NCI-H1436 (cell line): Measurements from ENCODE around the gene PATL2.
"Not testable (repeated sequence)": the region's sequence is repeated elsewhere in the genome, so short reads cannot be mapped to it uniquely, and the experiment has no call there.

Experiments
- DNase-seq: peaks from one replicate; lab custom pipeline; 2025; lab: John Stamatoyannopoulos, UW

Gene PATL2

DNA sequence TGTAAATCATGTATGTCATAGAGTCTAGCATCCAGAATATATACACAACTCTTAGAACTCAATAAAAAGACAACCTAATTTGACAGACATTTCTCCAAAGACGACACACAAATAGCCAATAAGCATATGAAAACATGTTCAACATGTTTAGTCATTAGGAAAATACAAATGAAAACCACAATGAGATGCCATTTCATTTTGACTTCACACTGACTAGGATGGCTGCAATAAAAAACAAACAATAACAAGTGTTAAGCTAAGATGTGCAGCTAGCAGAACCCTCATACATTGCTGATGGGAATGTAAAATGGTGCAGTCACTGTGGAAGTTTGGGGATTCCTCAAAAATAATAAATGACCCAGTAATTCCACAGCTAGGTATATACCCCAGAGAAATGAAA, 64.1 kb downstream of the PATL2 start:
- no peak for DNase-seq

DNA sequence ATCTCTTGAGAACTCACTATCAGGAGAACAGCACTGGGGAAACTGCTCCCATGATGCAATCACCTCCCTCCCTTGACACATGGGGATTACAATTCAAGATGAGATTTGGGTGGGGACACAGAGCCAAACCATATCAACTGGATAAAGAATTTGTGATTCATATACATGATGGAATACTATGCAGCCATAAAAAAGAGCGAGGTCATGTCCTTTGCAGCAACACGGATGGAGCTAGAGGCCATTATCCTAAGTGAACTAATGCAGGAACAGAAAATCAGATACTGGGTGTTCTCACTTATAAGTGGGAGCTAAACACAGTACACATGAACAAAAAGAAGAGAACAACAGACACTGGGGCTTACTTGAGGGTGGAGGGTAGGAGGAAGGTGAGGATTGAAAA, 64.7 kb downstream of the PATL2 start:
- DNase-seq, result no peak

DNA sequence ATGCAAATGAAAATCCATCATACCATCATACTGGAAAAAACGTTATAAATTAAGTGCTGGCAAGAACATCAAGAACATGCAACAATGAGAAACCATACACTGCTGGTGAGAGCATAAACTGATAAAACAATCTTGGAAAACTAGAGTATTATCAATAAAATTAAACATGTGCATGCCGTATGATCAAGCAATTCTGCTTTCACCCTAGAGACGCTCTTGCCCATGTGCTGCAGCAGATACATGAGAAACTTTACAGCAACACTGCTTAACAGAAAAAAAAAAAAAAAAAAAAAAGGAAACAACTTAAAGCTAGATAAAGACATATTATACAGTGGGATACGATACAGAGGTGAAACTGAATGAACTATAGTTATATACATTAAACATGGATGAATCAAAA, 69.5 kb downstream of the PATL2 start:
- no peak for DNase-seq

DNA sequence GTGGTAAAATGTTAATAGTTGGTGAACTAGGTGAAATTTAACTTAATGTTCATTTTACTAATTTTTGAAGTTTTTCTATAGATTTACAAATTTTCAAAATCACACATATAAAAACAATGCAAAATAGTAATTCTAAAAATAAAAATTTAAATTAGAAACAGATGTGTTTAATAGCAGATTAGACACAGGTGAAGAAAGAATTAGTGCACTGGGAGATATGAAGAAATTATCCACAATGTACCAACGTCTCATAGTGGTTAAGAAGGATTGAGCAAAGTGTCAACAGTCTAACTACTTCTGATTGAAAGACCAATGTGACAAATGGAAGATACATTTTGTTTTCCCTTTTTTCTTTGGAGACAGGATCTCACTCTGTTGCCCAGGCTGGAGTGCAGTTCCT, 74.1 kb downstream of the PATL2 start:
- no peak for DNase-seq

DNA sequence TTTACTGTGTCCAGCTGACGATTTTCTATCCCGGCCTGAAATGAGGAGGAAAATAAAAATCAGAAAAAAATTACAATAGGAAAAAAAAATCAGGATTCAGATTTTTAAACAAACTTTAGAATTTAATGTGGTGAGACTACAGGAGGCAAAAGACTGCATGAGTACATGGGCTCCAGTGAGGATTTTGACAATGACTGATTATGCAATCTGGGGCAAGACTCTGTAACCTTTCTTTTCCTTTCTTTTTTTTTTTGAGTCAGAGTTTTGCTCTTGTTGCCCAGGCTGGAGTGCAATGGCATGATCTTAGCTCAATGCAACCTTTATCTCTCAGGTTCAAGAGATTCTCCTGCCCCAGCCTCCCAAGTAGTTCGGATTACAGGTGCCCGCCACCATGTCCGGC, 77.5 kb downstream of the PATL2 start:
- no peak for DNase-seq

DNA sequence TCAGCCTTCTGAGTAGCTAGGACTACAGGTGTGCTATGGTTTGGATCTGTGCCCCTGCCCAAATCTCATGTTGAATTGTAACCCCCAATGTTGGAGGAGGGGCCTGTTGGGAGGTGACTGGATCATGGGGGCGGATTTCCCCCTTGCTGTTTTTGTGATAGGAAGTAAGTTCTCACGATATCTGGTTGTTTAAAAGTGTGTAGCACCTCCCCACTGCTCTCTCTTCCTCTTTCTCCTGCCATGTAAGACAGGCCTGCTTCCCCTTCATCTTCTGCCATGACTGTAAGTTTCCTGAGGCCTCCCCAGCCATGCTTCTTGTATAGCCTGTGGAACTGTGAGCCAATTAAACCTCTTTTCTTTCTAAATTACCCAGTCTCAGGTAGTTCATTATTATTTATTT, 85.8 kb downstream of the PATL2 start:
- not testable (repeated sequence) for DNase-seq

DNA sequence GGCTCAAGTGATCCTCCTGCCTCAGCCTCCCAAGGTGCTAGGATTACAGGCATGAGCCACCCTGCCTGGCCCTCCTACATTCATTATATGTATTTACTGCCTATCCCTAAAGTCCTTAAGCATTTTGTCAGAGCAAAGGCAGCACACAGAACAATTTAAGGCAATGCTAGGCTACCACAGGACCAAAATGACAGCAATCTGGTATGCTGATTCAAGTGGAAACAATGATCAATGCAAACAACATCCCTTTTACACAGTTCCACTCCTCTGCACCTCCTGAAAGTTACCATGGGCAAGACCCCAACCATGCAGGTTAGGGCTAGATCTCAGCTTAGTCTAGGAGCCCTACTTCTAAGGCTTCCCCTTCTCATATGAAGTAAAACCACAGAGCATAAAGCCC, 87.9 kb downstream of the PATL2 start:
- DNase-seq, result no peak

DNA sequence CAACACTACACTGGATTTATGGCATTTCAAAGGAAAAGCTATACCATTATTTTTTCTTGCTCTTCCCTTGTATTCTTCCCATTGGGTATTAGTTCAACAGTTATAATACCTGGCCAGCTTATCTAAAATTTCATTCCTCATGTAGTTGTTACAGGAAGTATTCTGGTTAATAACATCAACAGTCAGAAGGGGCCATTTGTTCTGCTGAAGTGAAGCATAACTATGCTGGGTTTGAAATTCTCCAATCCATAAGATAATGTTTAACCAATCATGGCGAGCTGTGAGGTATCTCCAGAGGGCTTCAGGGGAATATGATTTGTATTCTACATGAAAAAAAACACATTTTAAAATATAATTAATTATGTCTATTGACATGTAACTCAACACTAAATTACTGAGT, 91.0 kb downstream of the PATL2 start:
- DNase-seq, result no peak

DNA sequence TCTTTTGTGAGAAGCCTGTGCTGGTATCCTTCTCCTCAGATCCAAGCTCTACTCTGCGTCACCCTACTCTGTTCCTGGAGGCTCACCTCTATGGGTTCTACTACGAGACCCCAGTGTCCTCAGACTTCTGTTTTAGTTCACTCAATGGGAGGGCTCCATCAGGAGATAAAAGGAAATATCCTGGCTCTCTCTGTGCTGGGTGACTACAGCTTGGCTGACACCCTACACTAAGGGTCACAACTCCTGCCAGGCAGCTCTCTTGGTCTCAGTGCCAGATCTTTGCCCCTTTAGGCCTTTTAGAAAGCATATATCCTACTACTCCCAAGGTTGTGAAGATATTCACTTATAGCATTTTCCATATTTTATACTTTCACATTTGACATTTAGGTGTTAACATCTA, 94.1 kb downstream of the PATL2 start:
- no peak for DNase-seq
